K562 (cell line): Measurements from ENCODE around the gene SLC24A1. TPM values are rescaled to one million over a fixed set of nuclear protein-coding genes. Genes with fewer than 3 reads are reported as not detected.

Experiments used
- ATAC-seq: fragments of 200-7000 bp; cut with Tn5 transposase; 3 replicates; pipeline ENCODE4 v1.9.1; 2020; ENCODE audit warnings: moderate library complexity
- BruUV-seq: library from RNA; stranded (reverse); fragments of 400-500 nt; replicated peaks from 2 replicates; lab custom pipeline; 2021; lab: Mats Ljungman, UMichigan
- CTCF ChIA-PET: fragments of 300-600 bp; formaldehyde crosslinking; extraction: SDS; loops from one replicate; lab custom pipeline; 2021; ENCODE audit warnings: low intra/inter-chr PET ratio; lab: Yijun Ruan, JAX
- POLR2A ChIA-PET: fragments of 300-600, 350-650 bp; sonication (Branson Sonifier 250); formaldehyde crosslinking; extraction: SDS; loops from one replicate; lab custom pipeline; 2021; ENCODE audit warnings: antibody characterized with exemption, inconsistent platforms; lab: Yijun Ruan, JAX
- DNase-seq, 4 experiments: peaks; one replicate each; pipeline versions ENCODE4 v3.0.0 to v3.0.0-alpha.2; 2011 to 2018; ENCODE audit warnings: low spot score in 3 of 4, mixed read lengths in 3 of 4; ENCODE audit errors: extremely low read depth in 1 of 4
- FAIRE-seq: peaks from 2 replicates; lab custom pipeline; 2011; peaks lifted over from hg19 to GRCh38; lab: Jason Lieb, UNC
- H2AFZ ChIP-seq: 2 replicates; pipeline ENCODE4 v1.6.0; 2011; ENCODE audit warnings: low read depth, low read length, control low read depth, inconsistent platforms
- H3K27ac ChIP-seq: fragments of 200-600 bp; 3 replicates; pipeline ENCODE4 v1.8.0; 2011; ENCODE audit warnings: low read depth, mild to moderate bottlenecking, control low read depth, inconsistent platforms, low read length, moderate library complexity, mixed read lengths; ENCODE audit errors: extremely low read depth
- H3K27me3 ChIP-seq, 2 experiments: fragments of 300-600 bp in 1 of 2; 2 replicates in 1 of 2; 3 replicates in 1 of 2; pipeline versions ENCODE4 v1.6.0 to v1.8.0; 2011; ENCODE audit warnings: inconsistent platforms in 2 of 2, low read length in 2 of 2, mild to moderate bottlenecking in 1 of 2, mixed read lengths in 1 of 2, moderate library complexity in 1 of 2; ENCODE audit not compliant: control insufficient read depth in 2 of 2, insufficient read depth in 2 of 2
- H3K36me3 ChIP-seq: fragments of 300-600 bp; 3 replicates; pipeline ENCODE4 v1.8.0; 2011; ENCODE audit warnings: mild to moderate bottlenecking, low read length, inconsistent platforms; ENCODE audit not compliant: control insufficient read depth, insufficient read depth
- H3K4me1 ChIP-seq, 2 experiments: fragments of 200-600 bp in 1 of 2; replicated peaks in 1 of 2; 2 replicates in 1 of 2; 3 replicates in 1 of 2; pipeline versions ENCODE4 v1.5.1 to v1.8.0; 2011; ENCODE audit warnings: inconsistent platforms in 2 of 2, low read length in 2 of 2, mild to moderate bottlenecking in 1 of 2, mixed read lengths in 1 of 2, moderate library complexity in 1 of 2; ENCODE audit not compliant: control insufficient read depth in 2 of 2, insufficient read depth in 2 of 2
- H3K4me2 ChIP-seq: 2 replicates; pipeline ENCODE4 v1.6.1; 2011; ENCODE audit warnings: low read length, control low read depth, inconsistent platforms, mixed read lengths; ENCODE audit not compliant: insufficient read depth
- H3K4me3 ChIP-seq: fragments of 200-600 bp; sonication (generic), shearing (Covaris generic); 2 replicates; pipeline ENCODE4 v1.5.1; 2016; ENCODE audit warnings: control low read depth, inconsistent platforms
- H3K79me2 ChIP-seq: fragments of 200-600 bp; 3 replicates; pipeline ENCODE4 v1.8.0; 2011; ENCODE audit warnings: low read length, inconsistent platforms; ENCODE audit not compliant: control insufficient read depth, insufficient read depth
- H3K9ac ChIP-seq, 2 experiments: 2 replicates each; pipeline versions ENCODE4 v1.6.0 to v1.6.1; 2011; ENCODE audit warnings: low read depth in 2 of 2, low read length in 2 of 2, control low read depth in 1 of 2, inconsistent platforms in 1 of 2, mild to moderate bottlenecking in 1 of 2, mixed read lengths in 1 of 2; ENCODE audit not compliant: insufficient read depth in 1 of 2
- H3K9me1 ChIP-seq: one replicate; pipeline ENCODE4 v1.6.0; 2011; ENCODE audit warnings: inconsistent platforms, mild to moderate bottlenecking, low read length, moderate library complexity; ENCODE audit not compliant: control insufficient read depth, insufficient read depth
- H3K9me3 ChIP-seq: replicated peaks from 2 replicates; pipeline ENCODE4 v1.5.1; 2011; ENCODE audit warnings: low read depth, low read length, inconsistent platforms; ENCODE audit not compliant: control insufficient read depth, insufficient read depth
- H4K20me1 ChIP-seq: replicated peaks from 2 replicates; pipeline ENCODE4 v1.6.1; 2011; ENCODE audit warnings: low read length, inconsistent platforms, mixed read lengths; ENCODE audit not compliant: control insufficient read depth, insufficient read depth
- ASH1L ChIP-seq: fragments of 450-650 bp; IDR thresholded peaks from 2 replicates; pipeline ENCODE4 v1.6.1; 2018; ENCODE audit warnings: borderline replicate concordance, mild to moderate bottlenecking, low read depth; ENCODE audit not compliant: partially characterized antibody
- CBX5 ChIP-seq: IDR thresholded peaks from 2 replicates; pipeline ENCODE4 v1.6.1; 2014; ENCODE audit warnings: low read depth, borderline replicate concordance
- CHD4 ChIP-seq: fragments of 200-600 bp; sonication (generic); IDR thresholded peaks from 3 replicates; pipeline ENCODE4 v1.6.1; 2012; ENCODE audit warnings: low read depth, mild to moderate bottlenecking, mixed read lengths, low read length, inconsistent platforms; ENCODE audit not compliant: insufficient read depth, insufficient replicate concordance, poor library complexity, severe bottlenecking
- ETS2 ChIP-seq: IDR thresholded peaks from 2 replicates; pipeline ENCODE4 v1.6.1; 2016; ENCODE audit warnings: borderline replicate concordance, missing genetic modification characterization, mild to moderate bottlenecking, moderate library complexity, missing compliant biosample characterization; ENCODE audit not compliant: poor library complexity, severe bottlenecking
- GTF2F1 ChIP-seq: IDR thresholded peaks from 2 replicates; pipeline ENCODE4 v1.6.1; 2011; ENCODE audit warnings: low read depth, low read length, improper control_type of control experiment
- JUND ChIP-seq, 2 experiments: IDR thresholded peaks; 2 replicates in 1 of 2; 3 replicates in 1 of 2; pipeline ENCODE4 v1.6.1; 2011; ENCODE audit warnings: borderline replicate concordance in 2 of 2, low read depth in 2 of 2, low read length in 2 of 2, improper control_type of control experiment in 1 of 2, missing biosample characterization in 1 of 2, missing genetic modification characterization in 1 of 2, missing genetic modification reagents in 1 of 2
- MTA3 ChIP-seq: fragments of 450-650 bp; formaldehyde crosslinking; IDR thresholded peaks from 2 replicates; pipeline ENCODE4 v1.6.1; 2017; ENCODE audit warnings: mild to moderate bottlenecking, borderline replicate concordance
- NFXL1 ChIP-seq: fragments of 450-650 bp; formaldehyde crosslinking; IDR thresholded peaks from 2 replicates; pipeline ENCODE4 v1.4.0; 2021; ENCODE audit warnings: mild to moderate bottlenecking
- POLR2A ChIP-seq: fragments of 450-650 bp; conservative IDR thresholded peaks from 2 replicates; pipeline ENCODE4 v1.6.1; 2016
- POLR2AphosphoS5 ChIP-seq: IDR thresholded peaks from 2 replicates; pipeline ENCODE4 v1.6.1; 2011; ENCODE audit warnings: mild to moderate bottlenecking, low read depth, low read length, moderate library complexity; ENCODE audit not compliant: control insufficient read depth, insufficient read depth
- POLR2B ChIP-seq: fragments of 450-650 bp; IDR thresholded peaks from 2 replicates; pipeline ENCODE4 v1.6.1; 2018; ENCODE audit warnings: low read depth; ENCODE audit not compliant: partially characterized antibody
- SP2 ChIP-seq: IDR thresholded peaks from 2 replicates; pipeline ENCODE4 v1.6.1; 2011; ENCODE audit warnings: mild to moderate bottlenecking, low read depth, low read length, moderate library complexity; ENCODE audit not compliant: poor library complexity, severe bottlenecking; ENCODE audit errors: extremely low read depth
- SREBF2 ChIP-seq: sonication (generic); formaldehyde crosslinking; IDR thresholded peaks from 2 replicates; pipeline ENCODE4 v1.4.0; 2020; ENCODE audit warnings: mild to moderate bottlenecking, missing genetic modification reagents
- SUPT5H ChIP-seq: fragments of 450-650 bp; IDR thresholded peaks from 2 replicates; pipeline ENCODE4 v1.6.1; 2016
- U2AF2 ChIP-seq: fragments of 200-400 bp; formaldehyde crosslinking; optimal IDR thresholded peaks from 2 replicates; pipeline ENCODE3; 2017; ENCODE audit warnings: low read depth, mild to moderate bottlenecking, low read length
- ZNF431 ChIP-seq: sonication (generic); formaldehyde crosslinking; IDR thresholded peaks from 2 replicates; pipeline ENCODE4 v1.8.0; 2022; ENCODE audit warnings: mild to moderate bottlenecking, missing genetic modification reagents
- ZNF507 ChIP-seq: conservative IDR thresholded peaks from 2 replicates; pipeline ENCODE4 v1.6.1; 2017; ENCODE audit warnings: missing genetic modification characterization, missing compliant biosample characterization
- ZNF592 ChIP-seq: fragments of 450-650 bp; IDR thresholded peaks from 2 replicates; pipeline ENCODE4 v1.6.1; 2017; ENCODE audit warnings: antibody characterized with exemption, mild to moderate bottlenecking
- ZNF77 ChIP-seq: fragments of 250-450 bp; sonication (Bioruptor Pico); IDR thresholded peaks from 2 replicates; pipeline ENCODE4 v1.5.0; 2020
- WGBS: fragments of 100-300 bp; shearing (Covaris generic); methylation state at CpG from one replicate; pipeline ENCODE4 v1.1.6; 2016; ENCODE audit warnings: low coverage, mixed read lengths; ENCODE audit not compliant: insufficient coverage; ENCODE audit errors: missing lambda C conversion rate; 5-methylcytosine and 5-hydroxymethylcytosine counted together
- in situ Hi-C: fragments of 300-500 bp; cut with MboI; formaldehyde crosslinking; loops from 4 replicates; pipeline ENCODE4 v1.15.0; 2018; ENCODE audit warnings: inconsistent platforms, mixed read lengths
- intact Hi-C: fragments of 100-400 bp; cut with micrococcal nuclease; formaldehyde crosslinking; loops from 2 replicates; pipeline ENCODE4 v1.14.2; 2022
- polyA plus RNA-seq, 8 experiments: library from polyadenylated mRNA; depleted of rRNA in 4 of 8; stranded (reverse) in 5 of 8; unstranded in 3 of 8; fragments of >200 nt; fragmentation: Nextera tagmentation in 2 of 8; fragmentation: Illumina TruSeq in 1 of 8; extraction: Ambion mirVana in 2 of 8; extraction: Trizol in 1 of 8; gene quantifications; 2 replicates each; pipeline versions ENCODE4 v1.2.1 to v1.2.3, GENCODE V29; 2011 to 2014; ENCODE audit warnings: inconsistent platforms in 1 of 8, missing spikeins in 1 of 8
- total RNA-seq, 7 experiments: library from RNA; depleted of rRNA in 6 of 7; stranded (reverse); fragments of >200 nt in 6 of 7; fragmentation: Illumina TruSeq in 2 of 7; extraction: Trizol in 2 of 7; gene quantifications; 2 replicates each; pipeline versions ENCODE4 v1.2.1 to v1.2.3, GENCODE V29; 2011 to 2021; ENCODE audit warnings: low replicate concordance in 1 of 7

Gene SLC24A1
- total and polyA plus RNA-seq, 9 of the 15 experiments (the other 6 are each of a cell fraction or from before 2014, with no cell fraction given) = 3.1 to 8.2 (median 5.5) TPM

GRCh38 chr15:65577129-65577996, 44.4 kb upstream of the SLC24A1 start:
- POLR2A ChIA-PET = interaction anchor here (0.7 to 1.3 kb wide), 2 partner anchors 10 to 1066 kb away, joined by 3 read pairs; no protein-coding TSS in a partner anchor
- H3K27me3 ChIP-seq = no peaks in the 10 kb centered on the region
- no peak overlapping the region for H2AFZ ChIP-seq
- TSS peak; percentile 71 for BruUV-seq
- no peak overlapping the region for H3K27ac ChIP-seq
- H3K9me3 ChIP-seq = no peaks in the 10 kb centered on the region
- H4K20me1 ChIP-seq = no peaks in the 10 kb centered on the region
- ATAC-seq (peak; percentile 60), DNase-seq (no peak), FAIRE-seq (no peak)
- CTCF ChIA-PET = no interaction called here
- H3K79me2 ChIP-seq = no peaks in the 10 kb centered on the region
- in situ Hi-C loops (no loop called here), intact Hi-C loops (loop anchor here (10.0 kb wide), 1 partner anchor 173 kb away; no protein-coding TSS in a partner anchor)
- no peak overlapping the region for H3K9ac ChIP-seq
- H3K4me1 ChIP-seq = no peaks in the 10 kb centered on the region
- no peak overlapping the region for H3K4me2 ChIP-seq
- peaks cover 85% of the 10 kb centered on the region for H3K36me3 ChIP-seq
- WGBS = 79% methylated on average over 6 of the region's 6 CpGs
- no peak overlapping the region for H3K4me3 ChIP-seq
- no peaks in the 10 kb centered on the region for H3K9me1 ChIP-seq
- TF ChIP-seq SUPT5H (peak; percentile 68), SP2 (no peak), SREBF2 (no peak), NFXL1 (CRISPR knock-in tag) (no peak), POLR2A (peak; percentile 71), ZNF431 (CRISPR knock-in tag) (no peak), U2AF2 (no peak), CHD4 (no peak), JUND (IDR thresholded peaks at IDR 0.05; ENCODE audit: borderline replicate concordance, low read depth, low read length) (no peak), JUND (tag; IDR thresholded peaks at IDR 0.05; ENCODE audit: borderline replicate concordance, low read depth, low read length) (no peak), CBX5 (no peak), GTF2F1 (no peak), POLR2B (peak; percentile 78), ASH1L (no peak), MTA3 (no peak), ZNF77 (CRISPR knock-in tag) (no peak), POLR2AphosphoS5 (peak; percentile 59), ZNF592 (no peak), ETS2 (tag) (no peak), ZNF507 (no peak)
